ENCODE measurements around the gene RAB3IL1. TPM values are rescaled to one million over a fixed set of nuclear protein-coding genes. Genes with fewer than 3 reads are reported as not detected.

RAB3IL1 gene
- total RNA-seq, 1 experiment from 2014 or later: 6.8 TPM

GRCh38 chr11:61847914-61848581, 69.3 kb downstream of the RAB3IL1 start:
- in situ Hi-C loops (cut with HindIII; ENCODE audit: low pct_unique_long_range_greater_than_20kb, low sequenced_read_pairs): no loop called here

More at GRCh38 chr11:61847914-61848581, 69.3 kb downstream of the RAB3IL1 start:
- DNase-seq (ENCODE audit: low read depth, low spot score): no peak

Small RNA genes lying within 50 kb of the gene (small RNA-seq; reads per million reads assigned to genes)
- gene MIR6746: 0 reads per million in 2 experiments
- 0 reads per million in 2 experiments for gene RNU6-1243P

Other genes with a start within 250 kb of the RAB3IL1 start
- gene DAGLA, start 237.2 kb downstream of the RAB3IL1 start, total RNA-seq (2014; rRNA removed; shearing (Covaris generic)): 0.98 and 1.1 TPM in 2 replicates
- gene MYRF, start 164.9 kb downstream of the RAB3IL1 start, total RNA-seq (2014; rRNA removed; shearing (Covaris generic)): 1.7 and 2.2 TPM in 2 replicates
- gene TMEM258, start 125.0 kb downstream of the RAB3IL1 start, total RNA-seq (2014; rRNA removed; shearing (Covaris generic)): 142 and 172 TPM in 2 replicates
- gene FEN1, start 124.7 kb downstream of the RAB3IL1 start, total RNA-seq (2014; rRNA removed; shearing (Covaris generic)): 65.4 and 65.8 TPM in 2 replicates
- gene FADS1, start 100.6 kb downstream of the RAB3IL1 start, total RNA-seq (2014; rRNA removed; shearing (Covaris generic)): 39.4 and 45.9 TPM in 2 replicates
- gene FADS2, start 89.3 kb downstream of the RAB3IL1 start, total RNA-seq (2014; rRNA removed; shearing (Covaris generic)): 0.45 and 0.56 TPM in 2 replicates
- 26.6 and 28.6 TPM in 2 replicates for gene FADS3, start 26.0 kb downstream of the RAB3IL1 start, total RNA-seq (2014; rRNA removed; shearing (Covaris generic))
- 47.8 and 50.6 TPM in 2 replicates for gene BEST1, start 32.8 kb upstream of the RAB3IL1 start, total RNA-seq (2014; rRNA removed; shearing (Covaris generic))
- 1,001 and 1,103 TPM in 2 replicates for gene FTH1, start 50.1 kb upstream of the RAB3IL1 start, total RNA-seq (2014; rRNA removed; shearing (Covaris generic))
- 54.5 and 61.8 TPM in 2 replicates for gene INCENP, start 206.4 kb upstream of the RAB3IL1 start, total RNA-seq (2014; rRNA removed; shearing (Covaris generic))

Data from SK-MEL-5 (cell line).